HepG2 (cell line): Measurements from ENCODE around the gene CD37.

Experiments used
- CENPX ChIP-seq: sonication (generic); formaldehyde crosslinking; IDR thresholded peaks from 2 replicates; pipeline ENCODE4 v1.9.0; 2021; ENCODE audit warnings: mild to moderate bottlenecking, missing genetic modification reagents, moderate library complexity
- FOXM1 ChIP-seq: sonication (generic); formaldehyde crosslinking; IDR thresholded peaks from 2 replicates; pipeline ENCODE4 v1.5.0; 2020; ENCODE audit warnings: missing genetic modification reagents
- GMEB1 ChIP-seq: sonication (generic); formaldehyde crosslinking; IDR thresholded peaks from 2 replicates; pipeline ENCODE4 v1.5.1; 2020; ENCODE audit warnings: missing genetic modification reagents, mild to moderate bottlenecking, borderline replicate concordance
- LCORL ChIP-seq, 2 experiments: fragments of 450-650 bp in 1 of 2; sonication (generic) in 1 of 2; formaldehyde crosslinking in 1 of 2; IDR thresholded peaks; 2 replicates each; pipeline versions ENCODE4 v1.5.0 to v1.6.1; 2017 to 2020; ENCODE audit warnings: antibody characterized with exemption in 1 of 2, missing genetic modification reagents in 1 of 2
- MXD1 ChIP-seq: sonication (generic); formaldehyde crosslinking; IDR thresholded peaks from 2 replicates; pipeline ENCODE4 v1.4.0; 2020; ENCODE audit warnings: mild to moderate bottlenecking, missing genetic modification reagents
- RFXAP ChIP-seq: sonication (generic); formaldehyde crosslinking; IDR thresholded peaks from 2 replicates; pipeline ENCODE4 v1.4.0; 2020; ENCODE audit warnings: missing genetic modification reagents, borderline replicate concordance
- ZBTB7B ChIP-seq: sonication (generic); formaldehyde crosslinking; IDR thresholded peaks from 2 replicates; pipeline ENCODE4 v1.4.0; 2020; ENCODE audit warnings: missing genetic modification reagents
- ZFX ChIP-seq: sonication (generic); formaldehyde crosslinking; IDR thresholded peaks from 2 replicates; pipeline ENCODE4 v1.4.0; 2020; ENCODE audit warnings: mild to moderate bottlenecking, low read depth, missing genetic modification reagents, moderate library complexity
- ZHX1 ChIP-seq: sonication (generic); formaldehyde crosslinking; IDR thresholded peaks from 2 replicates; pipeline ENCODE4 v1.8.1; 2022; ENCODE audit warnings: low read depth, mild to moderate bottlenecking, missing genetic modification reagents

DNA sequence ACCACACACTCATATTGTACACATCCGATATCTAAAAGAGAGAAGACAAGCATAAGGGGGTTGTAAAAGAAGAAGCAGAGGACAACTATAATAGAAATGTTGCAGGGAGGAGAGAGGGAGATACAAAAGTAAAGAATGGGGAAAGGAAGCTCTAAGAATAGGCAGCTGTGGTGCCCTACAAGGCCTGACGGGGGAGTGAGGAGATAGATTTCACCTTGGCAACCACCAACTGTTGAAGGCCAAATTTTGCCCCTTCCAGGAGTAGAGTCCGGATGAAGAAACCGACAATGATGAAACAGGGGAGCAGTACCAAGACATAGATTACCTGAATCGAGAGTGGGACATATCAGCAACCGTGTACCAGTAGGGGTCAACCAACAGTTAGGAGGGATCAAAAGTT is 26.1 kb upstream of the CD37 start:
- TF ChIP-seq LCORL (IDR thresholded peaks at IDR 0.05) (no peak), LCORL (CRISPR knock-in tag; IDR thresholded peaks at IDR 0.05) (no peak), RFXAP (CRISPR knock-in tag) (no peak), MXD1 (no peak), FOXM1 (CRISPR knock-in tag) (no peak), ZFX (CRISPR knock-in tag) (no peak), ZBTB7B (CRISPR knock-in tag) (no peak), CENPX (no peak), GMEB1 (CRISPR knock-in tag) (no peak), ZHX1 (CRISPR knock-in tag) (no peak)
